Measurements from ENCODE around the gene TCF4. TPM values are rescaled to one million over a fixed set of nuclear protein-coding genes. Genes with fewer than 3 reads are reported as not detected.

The TCF4 gene
- total and polyA plus RNA-seq, 2 donors (not counting 3 experiments of a cell fraction or from before 2014, with no cell fraction given): 183 to 390 TPM

GRCh38 chr18:55396267-55396905, 191.6 kb downstream of the TCF4 start:
- Histone ChIP-seq H3K4me2 (ENCODE audit: insufficient read depth, low read length) (peak overlapping the region; percentile 92), H3K79me2 (ENCODE audit: control insufficient read depth, insufficient read depth, low read length) (peaks cover 94% of the 10 kb centered on the region), H3K4me1 (ENCODE audit: control insufficient read depth, extremely low read depth, insufficient read depth, low read length) (peaks cover 35% of the 10 kb centered on the region), H3K4me3 (replicated peaks in 1 of 3; ENCODE audit: insufficient read depth in 1 of 3, low read depth in 1 of 3, low read length in 3 of 3) (peak overlapping the region in 1 of 3 experiments; percentile 22), H2AFZ (ENCODE audit: low read depth, low read length) (no peak overlapping the region), H3K9ac (replicated peaks; ENCODE audit: extremely low read depth, insufficient read depth, low read length) (no peak overlapping the region), H3K27me3 (ENCODE audit: control insufficient read depth in 2 of 2, insufficient read depth in 2 of 2, low read length in 2 of 2) (no peaks in the 10 kb centered on the region), H3K36me3 (ENCODE audit: control insufficient read depth in 2 of 2, extremely low read depth in 1 of 2, insufficient read depth in 2 of 2, low read length in 2 of 2) (no peaks in the 10 kb centered on the region), H3K9me1 (replicated peaks; ENCODE audit: control insufficient read depth, extremely low read depth, insufficient read depth, low read length) (no peaks in the 10 kb centered on the region), H3K27ac (ENCODE audit: insufficient read depth, low read depth, low read length) (no peak overlapping the region), H4K20me1 (replicated peaks; ENCODE audit: control insufficient read depth, extremely low read depth, insufficient read depth, low read length) (no peaks in the 10 kb centered on the region), H3K9me3 (replicated peaks; ENCODE audit: control insufficient read depth, insufficient read depth, low read length) (no peaks in the 10 kb centered on the region)
- ChIA-PET CTCF (interaction anchor here (0.7 to 2.4 kb wide), 6 partner anchors 9 to 387 kb away, joined by 3 to 15 read pairs (median 4); no protein-coding TSS in a partner anchor), POLR2A (no interaction called here)
- no peak for DNase-seq (ENCODE audit: low read depth, low spot score)
- BruUV-seq (replicated peaks): no TSS peak
- TF ChIP-seq CTCF (IDR thresholded peaks at IDR 0.05; ENCODE audit: extremely low read depth in 1 of 2, insufficient read depth in 1 of 2, low read depth in 1 of 2, low read length in 2 of 2) (no peak), GATA2 (IDR thresholded peaks at IDR 0.05; ENCODE audit: insufficient read depth, insufficient read length, low read depth, low read length) (no peak), JUN (IDR thresholded peaks at IDR 0.05; ENCODE audit: borderline replicate concordance, insufficient read depth, insufficient read length, low read depth) (no peak), MAX (IDR thresholded peaks at IDR 0.05; ENCODE audit: insufficient read depth, insufficient read length) (no peak), EZH2 (IDR thresholded peaks at IDR 0.05; ENCODE audit: borderline replicate concordance, low read depth, low read length, severe bottlenecking) (no peak), POLR2A (IDR thresholded peaks at IDR 0.05; ENCODE audit: low read depth, low read length) (no peak)
- dilution Hi-C loops (cut with MboI; ENCODE audit: extremely low pct_ligation_motif_present, low sequenced_read_pairs) (no loop called here), intact Hi-C loops (cut with micrococcal nuclease) (no loop called here)
- no peak for FAIRE-seq
